HepG2 (cell line): ENCODE results near the gene FAM210A. TPM values are rescaled to one million over a fixed set of nuclear protein-coding genes. Genes with fewer than 3 reads are reported as not detected.

Source experiments
- CENPT ChIP-seq: sonication (generic); formaldehyde crosslinking; IDR thresholded peaks from 2 replicates; pipeline ENCODE4 v1.8.0; 2022; ENCODE audit warnings: low read depth, mild to moderate bottlenecking, moderate library complexity, missing genetic modification reagents
- CHD4 ChIP-seq: fragments of 200-600 bp; sonication (generic); IDR thresholded peaks from 2 replicates; pipeline ENCODE4 v1.7.0; 2017; ENCODE audit warnings: mild to moderate bottlenecking, low read length, borderline replicate concordance
- HIVEP1 ChIP-seq: sonication (generic); formaldehyde crosslinking; IDR thresholded peaks from 2 replicates; pipeline ENCODE4 v1.4.0; 2020; ENCODE audit warnings: mild to moderate bottlenecking, missing genetic modification reagents
- MATR3 ChIP-seq: sonication (generic); formaldehyde crosslinking; IDR thresholded peaks from 2 replicates; pipeline ENCODE4 v1.4.0; 2020; ENCODE audit warnings: missing genetic modification reagents
- MTA1 ChIP-seq: sonication (generic); formaldehyde crosslinking; IDR thresholded peaks from 2 replicates; pipeline ENCODE4 v1.4.0; 2020; ENCODE audit warnings: missing genetic modification reagents, mild to moderate bottlenecking, borderline replicate concordance
- NFKBIZ ChIP-seq: IDR thresholded peaks from 2 replicates; pipeline ENCODE4 v1.6.1; 2018; ENCODE audit warnings: missing genetic modification reagents, missing compliant biosample characterization
- PPARG ChIP-seq: conservative IDR thresholded peaks from 2 replicates; pipeline ENCODE4 v1.6.1; 2016; ENCODE audit warnings: missing biosample characterization, missing genetic modification reagents
- SATB2 ChIP-seq: sonication (generic); formaldehyde crosslinking; IDR thresholded peaks from 2 replicates; pipeline ENCODE4 v1.5.0; 2020; ENCODE audit warnings: missing genetic modification reagents
- SSRP1 ChIP-seq: IDR thresholded peaks from 2 replicates; pipeline ENCODE4 v1.6.1; 2016; ENCODE audit warnings: control low read depth
- ZFP90 ChIP-seq: sonication (generic); formaldehyde crosslinking; IDR thresholded peaks from 2 replicates; pipeline ENCODE4 v1.8.0; 2022; ENCODE audit warnings: missing genetic modification reagents, mild to moderate bottlenecking, inconsistent platforms, borderline replicate concordance
- ZIK1 ChIP-seq: sonication (generic); formaldehyde crosslinking; IDR thresholded peaks from 2 replicates; pipeline ENCODE4 v1.5.0; 2020; ENCODE audit warnings: mild to moderate bottlenecking, low read depth, missing genetic modification reagents, borderline replicate concordance
- ZNF274 ChIP-seq: sonication (generic); formaldehyde crosslinking; IDR thresholded peaks from 2 replicates; pipeline ENCODE4 v1.5.1; 2020; ENCODE audit warnings: mild to moderate bottlenecking, missing genetic modification reagents
- ZNF317 ChIP-seq: sonication (generic); formaldehyde crosslinking; IDR thresholded peaks from 2 replicates; pipeline ENCODE4 v1.5.0; 2020; ENCODE audit warnings: mild to moderate bottlenecking, missing genetic modification reagents
- ZNF558 ChIP-seq: sonication (generic); formaldehyde crosslinking; IDR thresholded peaks from 2 replicates; pipeline ENCODE4 v1.9.0; 2022; ENCODE audit warnings: mild to moderate bottlenecking, missing genetic modification reagents, borderline replicate concordance
- ZNF768 ChIP-seq: sonication (generic); formaldehyde crosslinking; IDR thresholded peaks from 2 replicates; pipeline ENCODE4 v1.4.0; 2020; ENCODE audit warnings: missing genetic modification reagents
- polyA plus RNA-seq, 8 experiments: library from polyadenylated mRNA; depleted of rRNA in 3 of 8; stranded (reverse) in 7 of 8; unstranded in 1 of 8; fragments of >200 nt; fragmentation: Illumina TruSeq in 4 of 8; extraction: Trizol in 4 of 8; gene quantifications; 2 replicates each; pipeline versions ENCODE4 v1.2.1 to v1.2.3, GENCODE V29; 2011 to 2016; ENCODE audit warnings: low read depth in 4 of 8, missing spikeins in 1 of 8, mixed read lengths in 1 of 8; ENCODE audit not compliant: insufficient read depth in 1 of 8
- total RNA-seq, 5 experiments: library from RNA; depleted of rRNA; stranded (reverse); fragments of >200 nt; fragmentation: Illumina TruSeq; extraction: Trizol; gene quantifications; 2 replicates each; pipeline ENCODE4 v1.2.3, GENCODE V29; 2016; ENCODE audit warnings: low read depth in 1 of 5
- TF ChIP-seq, protein P1 (sequence below): sonication (generic); formaldehyde crosslinking; IDR thresholded peaks from 2 replicates; pipeline ENCODE4 v1.5.0; 2020; ENCODE audit warnings: mild to moderate bottlenecking, missing genetic modification reagents
- TF ChIP-seq, protein P2 (sequence below): sonication (generic); formaldehyde crosslinking; IDR thresholded peaks from 2 replicates; pipeline ENCODE4 v1.4.0; 2020; ENCODE audit warnings: missing genetic modification reagents
- TF ChIP-seq, protein P3 (sequence below): sonication (generic); formaldehyde crosslinking; IDR thresholded peaks from 2 replicates; pipeline ENCODE4 v1.4.0; 2020; ENCODE audit warnings: missing genetic modification reagents

The FAM210A gene
- total and polyA plus RNA-seq, 2 of the 13 experiments (the other 11 are each of a cell fraction or from before 2014, with no cell fraction given) = 33.2 to 37.5 TPM

DNA sequence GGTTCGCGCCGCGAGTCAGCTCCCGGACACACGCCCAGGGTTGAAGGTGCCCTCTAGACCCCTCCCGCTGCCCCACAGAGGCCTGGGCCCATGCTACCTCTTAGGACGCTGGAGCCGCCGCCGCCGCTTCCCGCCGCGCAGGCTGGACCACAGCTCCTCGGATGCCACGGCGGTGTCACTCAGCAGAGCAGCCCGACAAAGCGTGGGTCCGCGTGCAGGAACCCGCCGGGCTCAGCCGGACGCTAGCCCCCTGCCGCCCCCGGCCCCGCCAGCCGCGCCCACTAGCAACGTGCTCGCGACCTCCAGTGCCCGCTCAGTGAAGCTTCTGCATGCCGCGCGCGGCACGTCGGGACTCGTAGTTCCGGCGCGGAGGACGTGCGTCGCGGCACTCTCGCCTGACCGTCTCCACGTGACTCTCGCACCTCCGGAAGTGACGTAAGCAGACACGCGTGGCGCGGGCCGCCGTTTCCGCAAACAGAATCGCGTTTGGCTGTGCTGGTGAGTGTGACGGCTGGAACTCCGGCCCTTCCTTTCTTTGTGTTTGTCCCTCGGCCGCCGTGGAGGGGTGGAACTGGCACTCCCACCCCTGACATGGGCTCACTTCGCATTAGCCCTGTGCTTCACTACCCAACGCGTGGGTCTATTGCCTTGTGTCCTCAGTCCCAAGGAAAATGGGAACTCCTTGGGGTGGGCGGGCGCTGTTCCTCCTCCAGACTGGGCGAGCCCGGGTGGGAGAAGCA is at the start of gene FAM210A, which contains the start of gene RNMT (continued):
- peak; percentile 68; the same call in 1 of the 2 replicates for TF ChIP-seq ZNF274 (CRISPR knock-in tag)
- peak; percentile 96; the same call in 1 of the 2 replicates for TF ChIP-seq ZFP90 (CRISPR knock-in tag)
- no peak for TF ChIP-seq MATR3 (CRISPR knock-in tag)
- peak; percentile 54; the same call in 1 of the 2 replicates for TF ChIP-seq ZNF558 (CRISPR knock-in tag)
- TF ChIP-seq CHD4 = peak; percentile 58; the same call in 1 of the 2 replicates
- TF ChIP-seq, protein P1, sequence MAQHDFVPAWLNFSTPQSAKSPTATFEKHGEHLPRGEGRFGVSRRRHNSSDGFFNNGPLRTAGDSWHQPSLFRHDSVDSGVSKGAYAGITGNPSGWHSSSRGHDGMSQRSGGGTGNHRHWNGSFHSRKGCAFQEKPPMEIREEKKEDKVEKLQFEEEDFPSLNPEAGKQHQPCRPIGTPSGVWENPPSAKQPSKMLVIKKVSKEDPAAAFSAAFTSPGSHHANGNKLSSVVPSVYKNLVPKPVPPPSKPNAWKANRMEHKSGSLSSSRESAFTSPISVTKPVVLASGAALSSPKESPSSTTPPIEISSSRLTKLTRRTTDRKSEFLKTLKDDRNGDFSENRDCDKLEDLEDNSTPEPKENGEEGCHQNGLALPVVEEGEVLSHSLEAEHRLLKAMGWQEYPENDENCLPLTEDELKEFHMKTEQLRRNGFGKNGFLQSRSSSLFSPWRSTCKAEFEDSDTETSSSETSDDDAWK (CRISPR knock-in tag) = no peak
- TF ChIP-seq CENPT (CRISPR knock-in tag) = no peak
- TF ChIP-seq, protein P2, sequence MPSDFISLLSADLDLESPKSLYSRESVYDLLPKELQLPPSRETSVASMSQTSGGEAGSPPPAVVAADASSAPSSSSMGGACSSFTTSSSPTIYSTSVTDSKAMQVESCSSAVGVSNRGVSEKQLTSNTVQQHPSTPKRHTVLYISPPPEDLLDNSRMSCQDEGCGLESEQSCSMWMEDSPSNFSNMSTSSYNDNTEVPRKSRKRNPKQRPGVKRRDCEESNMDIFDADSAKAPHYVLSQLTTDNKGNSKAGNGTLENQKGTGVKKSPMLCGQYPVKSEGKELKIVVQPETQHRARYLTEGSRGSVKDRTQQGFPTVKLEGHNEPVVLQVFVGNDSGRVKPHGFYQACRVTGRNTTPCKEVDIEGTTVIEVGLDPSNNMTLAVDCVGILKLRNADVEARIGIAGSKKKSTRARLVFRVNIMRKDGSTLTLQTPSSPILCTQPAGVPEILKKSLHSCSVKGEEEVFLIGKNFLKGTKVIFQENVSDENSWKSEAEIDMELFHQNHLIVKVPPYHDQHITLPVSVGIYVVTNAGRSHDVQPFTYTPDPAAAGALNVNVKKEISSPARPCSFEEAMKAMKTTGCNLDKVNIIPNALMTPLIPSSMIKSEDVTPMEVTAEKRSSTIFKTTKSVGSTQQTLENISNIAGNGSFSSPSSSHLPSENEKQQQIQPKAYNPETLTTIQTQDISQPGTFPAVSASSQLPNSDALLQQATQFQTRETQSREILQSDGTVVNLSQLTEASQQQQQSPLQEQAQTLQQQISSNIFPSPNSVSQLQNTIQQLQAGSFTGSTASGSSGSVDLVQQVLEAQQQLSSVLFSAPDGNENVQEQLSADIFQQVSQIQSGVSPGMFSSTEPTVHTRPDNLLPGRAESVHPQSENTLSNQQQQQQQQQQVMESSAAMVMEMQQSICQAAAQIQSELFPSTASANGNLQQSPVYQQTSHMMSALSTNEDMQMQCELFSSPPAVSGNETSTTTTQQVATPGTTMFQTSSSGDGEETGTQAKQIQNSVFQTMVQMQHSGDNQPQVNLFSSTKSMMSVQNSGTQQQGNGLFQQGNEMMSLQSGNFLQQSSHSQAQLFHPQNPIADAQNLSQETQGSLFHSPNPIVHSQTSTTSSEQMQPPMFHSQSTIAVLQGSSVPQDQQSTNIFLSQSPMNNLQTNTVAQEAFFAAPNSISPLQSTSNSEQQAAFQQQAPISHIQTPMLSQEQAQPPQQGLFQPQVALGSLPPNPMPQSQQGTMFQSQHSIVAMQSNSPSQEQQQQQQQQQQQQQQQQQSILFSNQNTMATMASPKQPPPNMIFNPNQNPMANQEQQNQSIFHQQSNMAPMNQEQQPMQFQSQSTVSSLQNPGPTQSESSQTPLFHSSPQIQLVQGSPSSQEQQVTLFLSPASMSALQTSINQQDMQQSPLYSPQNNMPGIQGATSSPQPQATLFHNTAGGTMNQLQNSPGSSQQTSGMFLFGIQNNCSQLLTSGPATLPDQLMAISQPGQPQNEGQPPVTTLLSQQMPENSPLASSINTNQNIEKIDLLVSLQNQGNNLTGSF (CRISPR knock-in tag) = no peak; the same call in none of the 2 replicates
- peak; percentile 93 for TF ChIP-seq ZIK1 (CRISPR knock-in tag)
- no peak for TF ChIP-seq SSRP1 (CRISPR knock-in tag)
- TF ChIP-seq, protein P3, sequence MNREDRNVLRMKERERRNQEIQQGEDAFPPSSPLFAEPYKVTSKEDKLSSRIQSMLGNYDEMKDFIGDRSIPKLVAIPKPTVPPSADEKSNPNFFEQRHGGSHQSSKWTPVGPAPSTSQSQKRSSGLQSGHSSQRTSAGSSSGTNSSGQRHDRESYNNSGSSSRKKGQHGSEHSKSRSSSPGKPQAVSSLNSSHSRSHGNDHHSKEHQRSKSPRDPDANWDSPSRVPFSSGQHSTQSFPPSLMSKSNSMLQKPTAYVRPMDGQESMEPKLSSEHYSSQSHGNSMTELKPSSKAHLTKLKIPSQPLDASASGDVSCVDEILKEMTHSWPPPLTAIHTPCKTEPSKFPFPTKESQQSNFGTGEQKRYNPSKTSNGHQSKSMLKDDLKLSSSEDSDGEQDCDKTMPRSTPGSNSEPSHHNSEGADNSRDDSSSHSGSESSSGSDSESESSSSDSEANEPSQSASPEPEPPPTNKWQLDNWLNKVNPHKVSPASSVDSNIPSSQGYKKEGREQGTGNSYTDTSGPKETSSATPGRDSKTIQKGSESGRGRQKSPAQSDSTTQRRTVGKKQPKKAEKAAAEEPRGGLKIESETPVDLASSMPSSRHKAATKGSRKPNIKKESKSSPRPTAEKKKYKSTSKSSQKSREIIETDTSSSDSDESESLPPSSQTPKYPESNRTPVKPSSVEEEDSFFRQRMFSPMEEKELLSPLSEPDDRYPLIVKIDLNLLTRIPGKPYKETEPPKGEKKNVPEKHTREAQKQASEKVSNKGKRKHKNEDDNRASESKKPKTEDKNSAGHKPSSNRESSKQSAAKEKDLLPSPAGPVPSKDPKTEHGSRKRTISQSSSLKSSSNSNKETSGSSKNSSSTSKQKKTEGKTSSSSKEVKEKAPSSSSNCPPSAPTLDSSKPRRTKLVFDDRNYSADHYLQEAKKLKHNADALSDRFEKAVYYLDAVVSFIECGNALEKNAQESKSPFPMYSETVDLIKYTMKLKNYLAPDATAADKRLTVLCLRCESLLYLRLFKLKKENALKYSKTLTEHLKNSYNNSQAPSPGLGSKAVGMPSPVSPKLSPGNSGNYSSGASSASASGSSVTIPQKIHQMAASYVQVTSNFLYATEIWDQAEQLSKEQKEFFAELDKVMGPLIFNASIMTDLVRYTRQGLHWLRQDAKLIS = no peak
- peak; percentile 33; the same call in 1 of the 2 replicates for TF ChIP-seq HIVEP1
- TF ChIP-seq MTA1 (CRISPR knock-in tag) = peak; percentile 56; the same call in 1 of the 2 replicates
- no peak; the same call in 1 of the 2 replicates for TF ChIP-seq ZNF317 (CRISPR knock-in tag)
- peak; percentile 74; the same call in 1 of the 2 replicates for TF ChIP-seq SATB2 (CRISPR knock-in tag)
- no peak for TF ChIP-seq PPARG
- TF ChIP-seq NFKBIZ (CRISPR knock-in tag) = peak; percentile 44; the same call in 1 of the 2 replicates
- peak; percentile 60 for TF ChIP-seq ZNF768 (CRISPR knock-in tag)
